HG03469 (cell line): ENCODE data around the gene PPA1.
A peak's percentile ranks its signal among the peaks of the same experiment; 100 is the strongest.
"Not testable (repeated sequence)": the region's sequence is repeated elsewhere in the genome, so short reads cannot be mapped to it uniquely, and the experiment has no call there.

ENCODE experiments used
- ATAC-seq: cut with Tn5 transposase; IDR thresholded peaks from one replicate; pipeline ENCODE4 v1.9.1; 2021; ENCODE audit warnings: mild to moderate bottlenecking, moderate library complexity, moderate number of reproducible peaks; ENCODE audit not compliant: unreplicated experiment

The PPA1 gene

DNA sequence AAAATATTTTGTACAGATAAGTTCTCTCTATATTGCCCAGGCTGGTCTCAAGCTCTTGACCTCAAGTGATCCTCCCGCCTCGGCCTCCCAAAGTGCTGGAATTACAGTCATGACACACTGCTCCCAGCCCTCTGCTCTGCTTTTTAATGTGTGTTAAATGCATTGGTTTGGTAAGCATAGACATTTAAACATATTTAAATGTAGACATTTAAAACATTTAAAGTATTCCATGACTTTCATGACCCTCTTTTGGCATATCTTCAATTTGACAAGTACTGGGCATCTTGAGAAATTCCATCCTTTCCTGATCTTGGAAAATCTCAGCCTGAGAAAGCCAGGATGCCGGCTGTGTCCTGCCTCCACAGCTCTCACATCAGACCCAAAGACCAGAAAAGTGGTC is 57.7 kb downstream of the PPA1 start:
- ATAC-seq: no peak

DNA sequence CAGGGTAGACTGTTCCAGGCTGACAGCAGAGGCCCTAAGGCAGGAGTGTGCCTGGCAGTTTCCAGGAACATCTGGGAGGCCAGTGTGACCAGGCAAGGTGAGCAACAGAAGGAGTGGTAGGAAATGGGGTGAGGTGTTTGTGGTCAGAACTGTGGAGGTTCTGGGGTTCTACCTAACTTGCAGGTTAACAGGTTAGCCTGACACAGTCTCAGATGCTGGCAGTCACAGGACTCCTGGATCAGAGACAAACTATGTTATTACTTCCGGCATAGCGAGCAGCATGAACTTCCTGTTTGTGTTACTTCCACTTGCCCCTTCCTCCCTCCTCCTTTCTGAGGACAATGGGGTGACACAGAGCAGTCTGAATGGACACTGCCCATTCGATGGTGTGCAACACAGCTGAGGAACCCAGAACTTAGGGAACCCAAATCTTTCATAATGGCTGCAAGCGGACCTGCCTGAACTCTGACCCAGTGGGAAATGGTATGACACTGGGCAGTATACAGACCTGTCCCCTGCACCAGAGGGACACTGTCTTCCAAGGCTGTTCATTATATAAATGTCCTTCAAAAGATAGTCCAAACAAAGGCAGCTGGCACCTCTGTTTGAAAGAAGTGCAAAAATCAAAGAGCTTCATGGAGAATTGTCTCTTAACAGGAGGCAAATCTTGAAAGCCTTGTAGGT is 59.0 kb downstream of the PPA1 start:
- no peak for ATAC-seq

GRCh38 chr10:70169649-70170364 is 63.4 kb downstream of the PPA1 start:
- no peak for ATAC-seq

DNA sequence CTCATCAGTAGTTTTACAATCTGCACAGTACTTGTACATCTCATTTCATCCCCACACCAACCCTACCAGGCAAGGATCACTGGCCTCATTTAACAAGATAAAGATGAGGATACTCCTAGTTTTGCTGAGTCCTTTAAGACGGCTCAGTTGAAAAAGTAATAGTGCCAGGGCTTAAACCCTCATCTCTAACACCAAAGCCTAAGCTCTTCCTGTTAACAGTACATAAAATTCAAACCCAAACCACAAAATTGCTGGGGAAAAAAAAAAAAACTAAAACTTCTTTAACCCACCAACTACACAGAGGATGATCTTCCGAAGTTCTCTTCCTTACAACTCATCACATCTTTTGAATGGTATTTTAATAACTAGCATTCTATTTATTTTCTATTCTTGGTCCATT is 64.2 kb downstream of the PPA1 start:
- no peak for ATAC-seq

GRCh38 chr10:70167246-70167645 is 66.0 kb downstream of the PPA1 start:
- no peak for ATAC-seq

GRCh38 chr10:70166394-70166793 is 66.8 kb downstream of the PPA1 start:
- no peak for ATAC-seq

- no peak for ATAC-seq
These were observed 69.1 kb downstream of the PPA1 start for GRCh38 chr10:70164163-70164562.

- no peak for ATAC-seq
These were observed 69.8 kb downstream of the PPA1 start for GRCh38 chr10:70163448-70163847.

DNA sequence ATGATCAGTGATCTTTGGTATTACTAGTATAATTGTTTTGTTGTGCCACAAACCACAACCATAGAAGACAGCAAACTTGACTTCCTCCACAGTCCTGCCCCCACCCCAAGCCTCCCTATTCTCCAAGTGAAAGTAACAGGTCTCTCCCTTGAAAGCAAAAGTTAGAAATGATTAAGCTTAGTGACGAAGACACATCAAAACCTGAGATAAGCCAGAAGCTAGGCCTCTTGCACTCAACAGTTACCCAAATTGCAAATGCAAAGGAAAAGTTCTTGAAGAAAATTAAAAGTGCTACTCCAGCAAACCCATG is 70.4 kb downstream of the PPA1 start:
- peak; percentile 57 for ATAC-seq

- peak; percentile 12 for ATAC-seq
These were observed 70.9 kb downstream of the PPA1 start for GRCh38 chr10:70162151-70162891.

- ATAC-seq: no peak
These were observed 72.4 kb downstream of the PPA1 start for GRCh38 chr10:70160798-70161197.

DNA sequence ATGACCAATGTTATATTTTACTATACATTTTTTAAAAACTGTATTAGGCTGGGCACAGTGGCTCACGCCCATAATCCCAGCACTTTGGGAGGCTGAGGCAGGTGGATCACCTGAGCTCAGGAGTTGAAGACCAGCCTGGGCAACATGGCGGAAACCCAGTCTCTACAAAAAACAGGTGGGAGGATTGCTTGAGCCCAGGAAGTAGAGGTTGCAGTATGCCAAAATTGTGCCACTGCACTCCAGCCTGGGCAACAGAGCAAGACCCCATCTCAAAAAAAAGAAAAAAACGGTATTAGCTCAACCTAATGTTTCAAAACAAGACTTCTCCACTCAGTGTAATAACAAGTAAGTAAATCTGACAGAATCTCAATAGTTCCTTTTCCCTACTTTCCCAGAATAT is 73.9 kb downstream of the PPA1 start:
- not testable (repeated sequence) for ATAC-seq

DNA sequence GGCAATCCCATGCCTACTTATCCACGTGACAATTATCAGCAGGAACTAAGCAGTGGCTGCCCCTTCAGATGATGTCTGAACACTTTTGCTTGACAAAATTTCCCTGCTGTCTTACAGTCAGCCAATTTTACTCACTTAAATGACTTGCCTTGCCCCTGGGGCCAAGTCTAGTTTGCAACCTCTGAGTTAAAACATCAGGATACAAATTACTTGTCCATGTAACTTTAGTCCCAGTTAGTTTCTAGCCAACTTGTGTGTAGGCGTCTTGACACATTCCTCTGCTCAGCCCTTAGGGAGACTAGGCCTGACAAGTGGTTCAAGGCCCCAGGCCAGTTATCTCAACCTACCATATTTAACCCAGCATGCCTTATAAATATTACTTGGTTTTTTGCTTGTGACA is 75.1 kb downstream of the PPA1 start:
- no peak for ATAC-seq

DNA sequence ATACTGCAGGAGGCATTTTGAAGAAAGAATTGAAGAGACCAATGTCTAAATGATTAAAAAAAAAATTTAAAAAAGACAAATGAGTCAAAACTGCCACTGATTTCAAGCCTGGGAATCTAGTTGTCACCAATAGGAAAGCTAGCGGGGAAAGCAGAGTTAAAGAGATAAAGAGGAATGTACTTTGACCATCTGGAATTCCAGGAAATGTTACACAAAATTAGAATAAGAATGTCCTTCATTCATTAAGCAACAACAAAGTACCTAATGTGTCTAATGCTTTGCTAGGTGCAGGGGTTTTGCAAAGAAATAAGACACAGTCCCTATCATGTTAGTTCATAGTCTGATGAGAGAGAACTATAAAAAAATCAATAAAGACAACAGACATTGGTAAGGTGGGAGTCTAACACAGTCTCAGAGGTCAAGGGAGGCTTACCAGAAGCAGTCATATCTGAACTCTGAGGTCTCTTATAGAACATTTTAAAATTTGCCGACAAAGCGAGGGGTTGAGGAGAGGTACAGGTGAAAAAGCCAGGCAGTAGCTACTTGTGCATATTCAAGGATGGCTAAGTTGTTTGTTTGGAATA is 77.9 kb downstream of the PPA1 start:
- ATAC-seq: no peak
